A673 (cell line): ENCODE results near the gene ARHGEF4. TPM values are rescaled to one million over a fixed set of nuclear protein-coding genes. Genes with fewer than 3 reads are reported as not detected.
A peak's percentile ranks its signal among the peaks of the same experiment; 100 is the strongest.

Source experiments
- BruUV-seq: library from RNA; stranded (reverse); fragments of 400-500 nt; replicated peaks from 2 replicates; lab custom pipeline; 2021; lab: Mats Ljungman, UMichigan
- CTCF ChIA-PET: fragments of 300-600 bp; sonication (Branson Sonifier 250); formaldehyde crosslinking; loops from one replicate; lab custom pipeline; 2022; ENCODE audit warnings: antibody characterized with exemption; lab: Charles Lee
- POLR2A ChIA-PET: fragments of 300-600 bp; sonication (Branson Sonifier 250); formaldehyde crosslinking; loops from one replicate; lab custom pipeline; 2022; ENCODE audit warnings: antibody characterized with exemption; ENCODE audit not compliant: low non-redundant PET; lab: Charles Lee
- DNase-seq: peaks from one replicate; pipeline ENCODE4 v3.0.0-alpha.2; 2015; ENCODE audit warnings: low spot score
- H3K27ac ChIP-seq: fragments of 200-600 bp; sonication (generic); 2 replicates; pipeline ENCODE4 v1.5.1; 2016; ENCODE audit warnings: mixed run types, low read depth, mild to moderate bottlenecking, mixed read lengths, antibody characterized with exemption, low read length; ENCODE audit not compliant: poor library complexity, severe bottlenecking
- H3K27me3 ChIP-seq: fragments of 200-600 bp; sonication (generic); replicated peaks from 2 replicates; pipeline ENCODE4 v1.6.1; 2017; ENCODE audit warnings: mixed run types, low read depth, mild to moderate bottlenecking, mixed read lengths, antibody characterized with exemption, low read length; ENCODE audit not compliant: insufficient read depth, poor library complexity
- H3K36me3 ChIP-seq: fragments of 200-600 bp; sonication (generic); 2 replicates; pipeline ENCODE4 v1.6.1; 2016; ENCODE audit warnings: mixed run types, mild to moderate bottlenecking, mixed read lengths, antibody characterized with exemption, low read length; ENCODE audit not compliant: insufficient read depth, poor library complexity, severe bottlenecking
- H3K4me1 ChIP-seq: fragments of 200-600 bp; sonication (generic); 2 replicates; pipeline ENCODE4 v1.6.1; 2017; ENCODE audit warnings: mixed run types, mild to moderate bottlenecking, mixed read lengths, antibody characterized with exemption, low read length; ENCODE audit not compliant: insufficient read depth, poor library complexity, severe bottlenecking
- H3K4me3 ChIP-seq: fragments of 200-600 bp; sonication (generic); 2 replicates; pipeline ENCODE4 v1.5.1; 2016; ENCODE audit warnings: low read depth, mixed run types, mild to moderate bottlenecking, mixed read lengths, low read length; ENCODE audit not compliant: poor library complexity, severe bottlenecking
- H3K9me3 ChIP-seq: fragments of 200-600 bp; sonication (generic); 2 replicates; pipeline ENCODE4 v1.6.1; 2016; ENCODE audit warnings: mixed run types, low read depth, mild to moderate bottlenecking, mixed read lengths, antibody characterized with exemption, low read length; ENCODE audit not compliant: poor library complexity, severe bottlenecking
- CTCF ChIP-seq: fragments of 300-800, 200-600 bp; sonication (generic); conservative IDR thresholded peaks from 2 replicates; pipeline ENCODE4 v1.5.1; 2017; ENCODE audit warnings: low read depth, mild to moderate bottlenecking, antibody characterized with exemption, low read length, moderate library complexity, mixed read lengths
- EZH2 ChIP-seq: fragments of 200-600 bp; sonication (generic); IDR thresholded peaks from 2 replicates; pipeline ENCODE4 v1.6.1; 2017; ENCODE audit warnings: borderline replicate concordance, low read depth, mild to moderate bottlenecking, mixed read lengths, antibody characterized with exemption, low read length; ENCODE audit not compliant: poor library complexity, severe bottlenecking
- intact Hi-C: fragments of 100-400 bp; cut with micrococcal nuclease; formaldehyde crosslinking; loops from one replicate; pipeline ENCODE4 v1.10.0; 2022; ENCODE audit not compliant: unreplicated experiment
- total RNA-seq: library from RNA; stranded (reverse); gene quantifications from 2 replicates; pipeline ENCODE4 v1.2.3, GENCODE V29; 2021

Gene ARHGEF4
- total RNA-seq, 1 experiment from 2014 or later = 2.1 TPM

- no peaks in the 10 kb centered on the region for H3K36me3 ChIP-seq
- H3K27me3 ChIP-seq = peaks cover 81% of the 10 kb centered on the region
- no peak overlapping the region for H3K27ac ChIP-seq
- BruUV-seq = no TSS peak
- H3K9me3 ChIP-seq = no peaks in the 10 kb centered on the region
- no peak overlapping the region for H3K4me3 ChIP-seq
- no peaks in the 10 kb centered on the region for H3K4me1 ChIP-seq
- ChIA-PET POLR2A (no interaction called here), CTCF (no interaction called here)
- DNase-seq = no peak
- intact Hi-C loops = no loop called here
- TF ChIP-seq CTCF = no peak
- no peak for TF ChIP-seq EZH2
Measured at GRCh38 chr2:130915149-130915548, 78.4 kb downstream of the ARHGEF4 start.

GRCh38 chr2:130915595-130916437 is 79.1 kb downstream of the ARHGEF4 start:
- Histone ChIP-seq H3K4me1 (no peaks in the 10 kb centered on the region), H3K36me3 (no peaks in the 10 kb centered on the region), H3K27ac (no peak overlapping the region), H3K9me3 (no peaks in the 10 kb centered on the region), H3K27me3 (peaks cover 75% of the 10 kb centered on the region), H3K4me3 (no peak overlapping the region)
- intact Hi-C loops = no loop called here
- ChIA-PET CTCF (no interaction called here), POLR2A (no interaction called here)
- no peak for DNase-seq
- no TSS peak for BruUV-seq
- TF ChIP-seq EZH2 (no peak), CTCF (no peak)

- ChIA-PET POLR2A (no interaction called here), CTCF (no interaction called here)
- no peak overlapping the region for H3K4me3 ChIP-seq
- TF ChIP-seq CTCF (no peak), EZH2 (peak; percentile 86)
- H3K27ac ChIP-seq = no peak overlapping the region
- H3K9me3 ChIP-seq = no peaks in the 10 kb centered on the region
- no peaks in the 10 kb centered on the region for H3K36me3 ChIP-seq
- intact Hi-C loops = no loop called here
- peaks cover 70% of the 10 kb centered on the region for H3K27me3 ChIP-seq
- H3K4me1 ChIP-seq = no peaks in the 10 kb centered on the region
- no peak for DNase-seq
- BruUV-seq = no TSS peak
Measured at GRCh38 chr2:130916438-130916705, 79.7 kb downstream of the ARHGEF4 start.
